Memory B cell (primary cell): ENCODE results near the gene KIRREL3.

Experiments used
- ATAC-seq: fragments of 150-1000 bp; cut with Tn5 transposase; 2 replicates; pipeline ENCODE4 v1.10.0; 2021; ENCODE audit warnings: low read depth, mild to moderate bottlenecking, moderate library complexity
- DNase-seq, 2 donors: peaks; one replicate each; pipeline ENCODE4 v3.0.0; 2022; ENCODE audit warnings: low spot score in 2 of 2
- H3K27ac Mint-ChIP-seq: one replicate; pipeline ENCODE4 v1.8.0; 2022; ENCODE audit warnings: mild to moderate bottlenecking, moderate library complexity, mixed read lengths
- H3K27me3 Mint-ChIP-seq: one replicate; pipeline ENCODE4 v1.8.0; 2022; ENCODE audit warnings: mixed read lengths
- H3K36me3 Mint-ChIP-seq: one replicate; pipeline ENCODE4 v1.8.0; 2022; ENCODE audit warnings: mild to moderate bottlenecking, mixed read lengths
- H3K4me1 Mint-ChIP-seq: one replicate; pipeline ENCODE4 v1.8.0; 2022; ENCODE audit warnings: mixed read lengths
- H3K4me3 Mint-ChIP-seq: one replicate; pipeline ENCODE4 v1.8.0; 2022; ENCODE audit warnings: mild to moderate bottlenecking, moderate library complexity, mixed read lengths
- H3K9me3 Mint-ChIP-seq: one replicate; pipeline ENCODE4 v1.8.0; 2022; ENCODE audit warnings: mixed read lengths

The KIRREL3 gene

DNA sequence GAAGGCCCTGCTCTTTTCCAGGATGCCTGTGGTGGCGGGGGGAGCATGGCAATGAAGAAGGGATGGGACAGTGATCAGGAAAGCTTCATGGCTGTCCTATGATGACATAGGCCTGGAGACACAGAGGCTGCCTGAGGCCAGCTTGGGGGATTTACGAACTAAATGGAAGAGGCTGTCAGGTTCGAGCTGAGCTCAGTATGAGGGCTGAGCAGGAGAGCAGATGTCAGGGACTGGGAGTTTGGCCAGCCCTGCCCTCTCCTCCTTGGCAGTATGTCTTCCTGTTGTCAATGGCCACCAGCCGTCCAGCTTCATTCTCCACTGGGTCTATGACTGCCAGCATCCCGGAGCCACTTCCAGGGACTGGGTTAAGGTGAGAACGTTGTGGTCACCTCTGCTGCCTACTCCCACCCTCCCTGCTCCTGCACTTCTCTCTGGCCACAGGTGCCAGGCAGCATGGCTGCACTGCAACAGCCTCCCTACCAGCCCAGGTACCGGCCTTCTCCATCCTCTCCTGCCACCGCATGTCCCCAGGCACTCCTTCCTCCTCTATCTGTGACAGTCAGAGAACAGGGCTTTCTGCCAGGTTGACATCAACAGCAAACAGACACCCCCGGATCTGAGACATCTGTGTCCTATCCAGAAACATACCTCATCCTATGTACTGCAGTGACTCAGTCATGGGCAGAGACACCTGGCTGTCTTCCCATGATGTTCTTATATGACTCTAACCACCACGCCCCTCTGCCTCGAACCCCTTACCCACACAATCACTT is 75.1 kb downstream of the KIRREL3 start:
- Mint-ChIP-seq H3K27ac (no peak overlapping the region), H3K9me3 (peaks cover 1% of the 10 kb centered on the region), H3K4me1 (no peaks in the 10 kb centered on the region), H3K27me3 (peaks cover 6% of the 10 kb centered on the region), H3K36me3 (no peaks in the 10 kb centered on the region), H3K4me3 (no peak overlapping the region)
- no peak for DNase-seq
- ATAC-seq: no peak

GRCh38 chr11:126924376-126925040 is 76.1 kb downstream of the KIRREL3 start:
- no peaks in the 10 kb centered on the region for H3K4me1 Mint-ChIP-seq
- ATAC-seq (no peak), DNase-seq (no peak)
- H3K27me3 Mint-ChIP-seq: peaks cover 6% of the 10 kb centered on the region
- H3K9me3 Mint-ChIP-seq: peaks cover 1% of the 10 kb centered on the region
- no peak overlapping the region for H3K27ac Mint-ChIP-seq
- no peak overlapping the region for H3K4me3 Mint-ChIP-seq
- H3K36me3 Mint-ChIP-seq: no peaks in the 10 kb centered on the region

DNA sequence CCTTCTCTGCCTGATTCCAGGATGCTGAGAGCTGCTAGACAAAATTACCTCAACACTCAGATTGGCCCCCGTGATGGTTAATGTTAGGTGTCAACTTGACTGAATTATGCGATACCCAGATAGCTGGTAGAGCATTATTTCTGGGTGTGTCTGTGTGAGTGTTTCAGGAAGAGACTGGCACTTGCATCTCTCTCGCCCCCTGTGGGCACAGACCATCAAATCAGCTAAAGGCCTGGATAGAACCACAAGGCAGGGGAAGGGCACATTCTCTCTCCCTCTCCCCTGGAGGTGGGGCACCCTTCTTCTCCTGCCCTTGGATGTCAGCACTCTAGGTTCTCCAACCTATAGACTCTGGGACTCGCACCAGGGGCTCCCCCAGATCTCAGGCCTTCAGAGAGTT is 79.7 kb downstream of the KIRREL3 start:
- Mint-ChIP-seq H3K4me1 (no peaks in the 10 kb centered on the region), H3K9me3 (peaks cover 1% of the 10 kb centered on the region), H3K4me3 (no peak overlapping the region), H3K27ac (no peak overlapping the region), H3K36me3 (no peaks in the 10 kb centered on the region), H3K27me3 (peaks cover 3% of the 10 kb centered on the region)
- ATAC-seq (no peak), DNase-seq (no peak)

DNA sequence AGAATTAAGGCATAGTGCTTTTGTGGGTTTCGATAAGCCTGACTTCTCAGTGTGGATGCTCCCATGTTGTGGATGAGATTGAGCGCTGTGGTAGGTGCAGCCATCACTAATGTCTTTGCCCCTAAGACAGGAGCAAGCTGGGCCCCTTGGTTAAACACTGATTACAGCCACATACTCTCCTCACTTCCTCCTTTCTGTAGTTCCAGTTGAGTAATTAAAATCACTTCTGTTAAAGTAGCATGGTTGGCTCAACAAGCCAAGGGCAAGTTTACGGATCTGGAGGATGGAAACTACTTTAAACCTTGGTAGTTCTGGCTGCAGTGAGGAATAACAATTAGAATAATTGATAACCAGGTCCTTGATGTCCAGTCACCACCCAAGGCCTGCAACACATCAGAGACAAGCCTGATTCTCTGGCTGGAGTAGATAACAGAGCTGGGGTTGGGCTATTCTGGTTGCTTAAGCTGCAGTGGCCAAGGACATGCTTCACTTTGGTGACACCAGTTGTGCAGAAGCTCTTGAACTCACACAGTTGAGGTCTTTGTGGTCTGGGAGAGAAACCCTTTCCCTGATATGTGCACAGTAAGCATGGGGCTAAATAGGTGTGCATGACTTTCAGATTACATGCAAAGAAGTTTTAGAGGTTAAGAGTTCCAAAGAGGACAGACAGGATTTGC is 81.3 kb downstream of the KIRREL3 start:
- ATAC-seq: no peak
- Mint-ChIP-seq H3K27ac (no peak overlapping the region), H3K4me3 (no peak overlapping the region)

DNA sequence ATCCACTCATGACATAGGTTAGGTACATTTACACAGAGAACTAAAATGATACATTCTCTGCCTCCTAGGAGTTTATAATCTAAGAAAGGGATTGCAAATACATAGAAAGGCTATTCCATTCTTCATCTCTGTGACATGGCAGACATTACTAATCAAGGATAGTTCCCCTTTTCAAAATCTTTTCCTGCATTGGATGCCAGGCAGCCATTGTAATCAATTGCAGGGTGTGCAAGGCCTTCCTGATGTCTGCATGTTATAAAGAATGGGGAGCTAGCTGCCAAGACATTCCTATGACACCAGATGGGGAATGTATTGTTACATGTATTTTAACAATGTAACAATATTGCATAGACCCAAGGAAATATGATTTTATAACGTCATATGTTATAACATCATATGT is 82.0 kb downstream of the KIRREL3 start:
- H3K4me3 Mint-ChIP-seq: no peak overlapping the region
- DNase-seq: no peak
- no peaks in the 10 kb centered on the region for H3K4me1 Mint-ChIP-seq
- H3K27me3 Mint-ChIP-seq: no peaks in the 10 kb centered on the region
- no peak overlapping the region for H3K27ac Mint-ChIP-seq
- H3K36me3 Mint-ChIP-seq: no peaks in the 10 kb centered on the region
- no peak for ATAC-seq
- H3K9me3 Mint-ChIP-seq: no peaks in the 10 kb centered on the region

More for the DNA sequence above, 81.3 kb downstream of the KIRREL3 start:
- no peaks in the 10 kb centered on the region for H3K4me1 Mint-ChIP-seq
- DNase-seq: no peak
- H3K27me3 Mint-ChIP-seq: no peaks in the 10 kb centered on the region
- H3K9me3 Mint-ChIP-seq: peaks cover 1% of the 10 kb centered on the region
- no peaks in the 10 kb centered on the region for H3K36me3 Mint-ChIP-seq

- H3K27me3 Mint-ChIP-seq: no peaks in the 10 kb centered on the region
These were observed 82.9 kb downstream of the KIRREL3 start for GRCh38 chr11:126917531-126918204.

DNA sequence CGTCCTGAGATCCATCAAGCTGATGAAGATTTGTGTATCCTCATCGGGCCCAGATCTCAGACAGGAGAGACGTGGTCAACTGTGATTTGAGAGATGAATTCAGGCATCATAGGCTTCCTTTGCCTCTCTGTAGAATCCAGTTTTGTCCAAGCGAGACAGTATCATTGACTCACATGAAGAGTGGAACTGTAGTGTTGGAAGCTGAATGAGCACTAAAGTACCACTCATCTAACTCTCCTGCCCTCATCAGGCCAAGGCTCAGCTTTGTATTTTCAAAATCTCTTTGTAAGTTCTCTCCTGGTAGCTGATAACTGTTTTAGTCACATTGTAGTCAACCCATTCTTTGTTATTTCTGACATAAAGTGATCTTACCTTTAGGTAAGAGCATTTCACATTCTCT is 85.1 kb downstream of the KIRREL3 start:
- Mint-ChIP-seq H3K27ac (no peak overlapping the region), H3K4me3 (no peak overlapping the region), H3K4me1 (no peaks in the 10 kb centered on the region), H3K9me3 (no peaks in the 10 kb centered on the region), H3K36me3 (no peaks in the 10 kb centered on the region), H3K27me3 (no peaks in the 10 kb centered on the region)
- no peak for ATAC-seq
- DNase-seq: no peak

More at GRCh38 chr11:126917531-126918204, 82.9 kb downstream of the KIRREL3 start:
- ATAC-seq (no peak), DNase-seq (no peak)
- Mint-ChIP-seq H3K36me3 (no peaks in the 10 kb centered on the region), H3K9me3 (no peaks in the 10 kb centered on the region), H3K4me1 (no peaks in the 10 kb centered on the region), H3K4me3 (no peak overlapping the region), H3K27ac (no peak overlapping the region)

GRCh38 chr11:126914941-126915340 is 85.6 kb downstream of the KIRREL3 start:
- Mint-ChIP-seq H3K27ac (no peak overlapping the region), H3K9me3 (no peaks in the 10 kb centered on the region), H3K4me3 (no peak overlapping the region), H3K27me3 (no peaks in the 10 kb centered on the region), H3K36me3 (no peaks in the 10 kb centered on the region), H3K4me1 (no peaks in the 10 kb centered on the region)
- ATAC-seq: no peak
- no peak for DNase-seq

- Mint-ChIP-seq H3K4me1 (no peaks in the 10 kb centered on the region), H3K27ac (no peak overlapping the region), H3K9me3 (no peaks in the 10 kb centered on the region), H3K4me3 (no peak overlapping the region), H3K36me3 (no peaks in the 10 kb centered on the region), H3K27me3 (no peaks in the 10 kb centered on the region)
- ATAC-seq: no peak
- no peak for DNase-seq
These were observed 86.4 kb downstream of the KIRREL3 start for GRCh38 chr11:126914166-126914565.

- Mint-ChIP-seq H3K36me3 (no peaks in the 10 kb centered on the region), H3K4me1 (no peaks in the 10 kb centered on the region), H3K27ac (no peak overlapping the region), H3K4me3 (no peak overlapping the region), H3K27me3 (peaks cover 5% of the 10 kb centered on the region), H3K9me3 (peaks cover 2% of the 10 kb centered on the region)
- no peak for DNase-seq
- ATAC-seq: no peak
These were observed 96.0 kb downstream of the KIRREL3 start for GRCh38 chr11:126904520-126904919.

GRCh38 chr11:126901783-126902182 is 98.8 kb downstream of the KIRREL3 start:
- no peak for DNase-seq
- Mint-ChIP-seq H3K27ac (no peak overlapping the region), H3K36me3 (no peaks in the 10 kb centered on the region), H3K4me1 (no peaks in the 10 kb centered on the region), H3K4me3 (no peak overlapping the region), H3K9me3 (peaks cover 2% of the 10 kb centered on the region), H3K27me3 (peaks cover 5% of the 10 kb centered on the region)
- ATAC-seq: no peak

DNA sequence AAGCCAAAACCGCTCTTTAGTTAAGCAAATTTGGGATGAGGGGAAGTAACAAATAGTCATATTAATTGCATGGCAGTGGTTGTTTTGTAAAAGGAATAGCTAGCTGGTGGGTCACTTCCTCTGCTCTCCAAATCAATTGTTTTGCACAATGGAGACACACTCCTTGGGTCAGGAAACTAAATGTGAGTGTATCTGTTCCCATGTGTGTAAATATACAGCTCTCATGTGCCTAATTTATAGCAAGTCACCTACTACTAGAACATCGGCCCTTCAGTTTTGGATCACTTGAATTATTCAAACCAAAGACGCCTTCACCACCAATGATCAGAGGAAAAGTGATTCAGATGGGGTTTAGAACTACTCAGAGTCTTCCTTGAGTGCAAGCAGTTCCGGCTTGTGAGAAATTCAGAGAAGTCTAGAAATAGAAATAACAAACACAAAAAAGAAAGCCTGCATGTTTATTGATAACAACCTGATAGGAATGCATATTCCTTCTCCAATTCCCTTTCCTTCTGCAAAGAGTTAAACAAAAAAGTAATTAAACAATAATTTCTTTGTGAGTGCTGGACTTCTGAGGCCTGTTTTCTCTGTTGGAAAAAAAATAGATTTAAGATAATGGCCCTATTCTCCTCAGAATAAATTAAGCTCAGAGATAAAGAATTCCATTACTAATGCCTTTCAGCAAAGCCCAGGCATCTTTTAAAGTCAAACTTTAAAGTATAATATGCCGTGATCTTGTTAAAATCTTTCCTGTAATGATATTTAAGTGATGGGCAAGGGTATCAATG is 100.4 kb downstream of the KIRREL3 start:
- H3K27me3 Mint-ChIP-seq: peaks cover 1% of the 10 kb centered on the region
- no peaks in the 10 kb centered on the region for H3K36me3 Mint-ChIP-seq
- DNase-seq (no peak), ATAC-seq (no peak)
- H3K27ac Mint-ChIP-seq: no peak overlapping the region
- H3K4me1 Mint-ChIP-seq: no peaks in the 10 kb centered on the region
- H3K4me3 Mint-ChIP-seq: no peak overlapping the region
- peaks cover 2% of the 10 kb centered on the region for H3K9me3 Mint-ChIP-seq

DNA sequence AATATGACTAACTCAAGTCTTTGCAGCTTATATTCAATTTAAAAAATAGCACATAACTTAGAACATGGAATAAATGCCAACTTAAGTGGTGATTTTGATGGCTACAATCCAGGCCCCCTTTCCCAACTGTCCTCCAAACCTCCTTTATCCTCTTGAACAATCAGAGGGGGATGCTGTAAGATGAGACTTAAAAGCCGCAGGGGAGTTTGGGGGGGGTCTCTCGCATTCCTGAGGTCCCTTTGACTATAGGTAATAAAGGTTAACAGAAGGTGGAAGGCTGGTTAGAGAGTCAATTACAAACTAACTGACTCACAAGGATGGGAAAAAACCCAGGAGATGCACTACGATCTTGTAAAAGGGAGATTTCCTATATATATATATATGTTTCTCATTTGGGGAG is 101.8 kb downstream of the KIRREL3 start:
- Mint-ChIP-seq H3K36me3 (no peaks in the 10 kb centered on the region), H3K9me3 (peaks cover 2% of the 10 kb centered on the region), H3K27ac (no peak overlapping the region), H3K4me1 (no peaks in the 10 kb centered on the region), H3K27me3 (peaks cover 1% of the 10 kb centered on the region), H3K4me3 (no peak overlapping the region)
- ATAC-seq (no peak), DNase-seq (no peak)
